ENCODE data around the gene AK9.

AK9 gene

DNA sequence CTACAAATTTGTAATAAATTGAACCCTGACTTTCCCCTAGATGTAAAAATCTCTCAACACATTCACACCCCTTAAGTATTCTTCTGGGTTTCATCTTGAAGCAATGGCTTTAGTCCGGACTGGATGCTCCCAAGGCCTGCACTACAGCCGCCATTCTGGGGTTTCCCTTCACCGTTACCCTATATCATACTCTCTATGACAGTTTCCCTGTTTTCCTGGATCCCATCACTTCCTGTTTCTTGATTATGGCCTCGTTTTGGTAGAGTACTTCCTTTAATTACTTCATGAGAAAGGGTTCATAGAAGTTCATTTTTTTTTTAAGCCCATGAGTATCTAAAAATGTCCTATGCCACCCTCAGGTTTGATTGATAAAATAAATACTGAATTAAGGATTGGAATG, 11.8 kb upstream of the AK9 start:
- Histone ChIP-seq H3K27ac (no peak overlapping the region), H3K36me3 (ENCODE audit: control insufficient read depth, insufficient read depth, low read length) (no peaks in the 10 kb centered on the region), H3K4me1 (peaks cover 2% of the 10 kb centered on the region), H3K9ac (no peak overlapping the region), H3K9me3 (ENCODE audit: control insufficient read depth, low read length) (no peaks in the 10 kb centered on the region), H3K27me3 (ENCODE audit: control insufficient read depth, insufficient read depth, low read length) (no peaks in the 10 kb centered on the region), H2AFZ (no peak overlapping the region), H3K4me3 (ENCODE audit: low read depth, low read length) (no peak overlapping the region), H3K4me2 (ENCODE audit: low read length) (no peak overlapping the region), H3K79me2 (no peaks in the 10 kb centered on the region)
- TF ChIP-seq, protein P1, sequence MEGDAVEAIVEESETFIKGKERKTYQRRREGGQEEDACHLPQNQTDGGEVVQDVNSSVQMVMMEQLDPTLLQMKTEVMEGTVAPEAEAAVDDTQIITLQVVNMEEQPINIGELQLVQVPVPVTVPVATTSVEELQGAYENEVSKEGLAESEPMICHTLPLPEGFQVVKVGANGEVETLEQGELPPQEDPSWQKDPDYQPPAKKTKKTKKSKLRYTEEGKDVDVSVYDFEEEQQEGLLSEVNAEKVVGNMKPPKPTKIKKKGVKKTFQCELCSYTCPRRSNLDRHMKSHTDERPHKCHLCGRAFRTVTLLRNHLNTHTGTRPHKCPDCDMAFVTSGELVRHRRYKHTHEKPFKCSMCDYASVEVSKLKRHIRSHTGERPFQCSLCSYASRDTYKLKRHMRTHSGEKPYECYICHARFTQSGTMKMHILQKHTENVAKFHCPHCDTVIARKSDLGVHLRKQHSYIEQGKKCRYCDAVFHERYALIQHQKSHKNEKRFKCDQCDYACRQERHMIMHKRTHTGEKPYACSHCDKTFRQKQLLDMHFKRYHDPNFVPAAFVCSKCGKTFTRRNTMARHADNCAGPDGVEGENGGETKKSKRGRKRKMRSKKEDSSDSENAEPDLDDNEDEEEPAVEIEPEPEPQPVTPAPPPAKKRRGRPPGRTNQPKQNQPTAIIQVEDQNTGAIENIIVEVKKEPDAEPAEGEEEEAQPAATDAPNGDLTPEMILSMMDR (IDR thresholded peaks at IDR 0.05), result no peak

DNA sequence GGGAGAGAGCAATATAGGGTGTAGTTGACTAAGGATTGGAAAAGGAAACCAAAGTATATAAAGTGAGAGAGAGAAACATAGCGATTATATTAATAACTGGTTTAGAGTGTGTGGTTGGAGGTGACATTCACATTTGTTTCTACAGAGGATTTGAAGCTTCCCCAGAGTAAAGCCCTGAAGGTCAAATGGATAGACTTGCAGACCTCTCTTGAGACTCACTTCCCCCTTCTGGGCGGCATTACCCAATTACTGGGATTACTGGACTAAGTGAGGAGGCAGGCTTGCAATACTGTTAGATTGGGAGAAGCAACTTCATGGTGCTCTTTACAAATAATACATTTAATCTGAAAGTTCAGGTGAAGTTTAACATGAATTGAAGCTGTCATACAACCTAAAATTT, 10.8 kb upstream of the AK9 start:
- no peak overlapping the region for H3K27ac ChIP-seq
- H3K4me1 ChIP-seq, result peaks cover 2% of the 10 kb centered on the region
- H3K4me3 ChIP-seq (ENCODE audit: low read depth, low read length), result no peak overlapping the region
- no peaks in the 10 kb centered on the region for H3K27me3 ChIP-seq (ENCODE audit: control insufficient read depth, insufficient read depth, low read length)
- no peaks in the 10 kb centered on the region for H3K36me3 ChIP-seq (ENCODE audit: control insufficient read depth, insufficient read depth, low read length)
- H3K9ac ChIP-seq, result no peak overlapping the region
- H3K79me2 ChIP-seq, result no peaks in the 10 kb centered on the region
- H3K9me3 ChIP-seq (ENCODE audit: control insufficient read depth, low read length), result no peaks in the 10 kb centered on the region
- H3K4me2 ChIP-seq (ENCODE audit: low read length), result no peak overlapping the region
- TF ChIP-seq, protein P1 (IDR thresholded peaks at IDR 0.05), result no peak
- H2AFZ ChIP-seq, result no peak overlapping the region

- H2AFZ ChIP-seq, result no peak overlapping the region
- no peak overlapping the region for H3K4me2 ChIP-seq (ENCODE audit: low read length)
- no peaks in the 10 kb centered on the region for H3K36me3 ChIP-seq (ENCODE audit: control insufficient read depth, insufficient read depth, low read length)
- no peak overlapping the region for H3K4me3 ChIP-seq (ENCODE audit: low read depth, low read length)
- no peaks in the 10 kb centered on the region for H3K9me3 ChIP-seq (ENCODE audit: control insufficient read depth, low read length)
- H3K27ac ChIP-seq, result no peak overlapping the region
- no peaks in the 10 kb centered on the region for H3K79me2 ChIP-seq
- TF ChIP-seq, protein P1 (IDR thresholded peaks at IDR 0.05), result no peak
- H3K4me1 ChIP-seq, result peaks cover 2% of the 10 kb centered on the region
- H3K9ac ChIP-seq, result no peak overlapping the region
- no peaks in the 10 kb centered on the region for H3K27me3 ChIP-seq (ENCODE audit: control insufficient read depth, insufficient read depth, low read length)
These were observed 10.2 kb upstream of the AK9 start for GRCh38 chr6:109701221-109701620.

- H3K9ac ChIP-seq, result no peak overlapping the region
- H3K36me3 ChIP-seq (ENCODE audit: control insufficient read depth, insufficient read depth, low read length), result no peaks in the 10 kb centered on the region
- no peaks in the 10 kb centered on the region for H3K79me2 ChIP-seq
- no peak overlapping the region for H2AFZ ChIP-seq
- no peaks in the 10 kb centered on the region for H3K9me3 ChIP-seq (ENCODE audit: control insufficient read depth, low read length)
- no peaks in the 10 kb centered on the region for H3K27me3 ChIP-seq (ENCODE audit: control insufficient read depth, insufficient read depth, low read length)
- H3K4me3 ChIP-seq (ENCODE audit: low read depth, low read length), result no peak overlapping the region
- H3K4me1 ChIP-seq, result peaks cover 5% of the 10 kb centered on the region
- H3K27ac ChIP-seq, result no peak overlapping the region
- H3K4me2 ChIP-seq (ENCODE audit: low read length), result no peak overlapping the region
- TF ChIP-seq, protein P1 (IDR thresholded peaks at IDR 0.05), result no peak
These were observed 5.4 kb upstream of the AK9 start for GRCh38 chr6:109696355-109696754.

GRCh38 chr6:109695468-109695867, 4.5 kb upstream of the AK9 start:
- no peak overlapping the region for H2AFZ ChIP-seq
- H3K4me2 ChIP-seq (ENCODE audit: low read length), result no peak overlapping the region
- peaks cover 5% of the 10 kb centered on the region for H3K4me1 ChIP-seq
- H3K27me3 ChIP-seq (ENCODE audit: control insufficient read depth, insufficient read depth, low read length), result no peaks in the 10 kb centered on the region
- TF ChIP-seq, protein P1 (IDR thresholded peaks at IDR 0.05), result no peak
- H3K27ac ChIP-seq, result no peak overlapping the region
- no peak overlapping the region for H3K9ac ChIP-seq
- H3K79me2 ChIP-seq, result no peaks in the 10 kb centered on the region
- no peaks in the 10 kb centered on the region for H3K9me3 ChIP-seq (ENCODE audit: control insufficient read depth, low read length)
- no peak overlapping the region for H3K4me3 ChIP-seq (ENCODE audit: low read depth, low read length)
- H3K36me3 ChIP-seq (ENCODE audit: control insufficient read depth, insufficient read depth, low read length), result no peaks in the 10 kb centered on the region
